Activated T-helper 1 cell treated with anti-CD3 and anti-CD28 coated beads, Interleukin-12 subunit alpha, Interleukin-12 subunit beta, Interleukin-2, Interleukin-4 antibody, amounts not matched to agents 30 ng/mL and 10 ng/mL and 1 ng/mL, durations not matched to agents 14 hours and 24 hours and 36 hours (primary cell): ENCODE measurements around the gene DDRGK1. TPM values are rescaled to one million over a fixed set of nuclear protein-coding genes. Genes with fewer than 3 reads are reported as not detected.
A peak's percentile ranks its signal among the peaks of the same experiment; 100 is the strongest.

Experiments used
- DNase-seq: peaks from one replicate; pipeline ENCODE4 v3.0.0; 2021; ENCODE audit warnings: low spot score
- H3K27ac Mint-ChIP-seq: one replicate; pipeline ENCODE4 v1.8.0; 2021; ENCODE audit warnings: mild to moderate bottlenecking, mixed read lengths
- H3K27me3 Mint-ChIP-seq: one replicate; pipeline ENCODE4 v1.8.0; 2022; ENCODE audit warnings: mild to moderate bottlenecking, moderate library complexity, mixed read lengths; ENCODE audit not compliant: insufficient read depth
- H3K36me3 Mint-ChIP-seq: one replicate; pipeline ENCODE4 v1.8.0; 2021; ENCODE audit warnings: low read depth, mixed read lengths
- H3K4me1 Mint-ChIP-seq: one replicate; pipeline ENCODE4 v1.8.0; 2021; ENCODE audit warnings: low read depth, mixed read lengths
- H3K4me3 Mint-ChIP-seq: one replicate; pipeline ENCODE4 v1.8.0; 2021; ENCODE audit warnings: mild to moderate bottlenecking, moderate library complexity, mixed read lengths
- H3K9me3 Mint-ChIP-seq: one replicate; pipeline ENCODE4 v1.8.0; 2021; ENCODE audit warnings: mixed read lengths
- intact Hi-C: fragments of 100-400 bp; cut with micrococcal nuclease; formaldehyde crosslinking; loops from one replicate; pipeline ENCODE4 v1.15.1; 2024
- total RNA-seq: library from RNA; stranded (reverse); gene quantifications from 2 replicates; pipeline ENCODE4 v1.2.3, GENCODE V29; 2022

Gene DDRGK1
- total RNA-seq, 1 donor from 2014 or later, result 72.3 TPM

GRCh38 chr20:3240776-3241363 lies 36.4 kb upstream of the DDRGK1 start:
- Mint-ChIP-seq H3K9me3 (no peaks in the 10 kb centered on the region), H3K27ac (no peak overlapping the region), H3K27me3 (peaks cover 67% of the 10 kb centered on the region), H3K36me3 (no peaks in the 10 kb centered on the region), H3K4me1 (peaks cover 8% of the 10 kb centered on the region), H3K4me3 (peak overlapping the region; percentile 65)
- DNase-seq, result no peak
- intact Hi-C loops, result no loop called here

- peak overlapping the region; percentile 91 for H3K4me3 Mint-ChIP-seq
- H3K27ac Mint-ChIP-seq, result peak overlapping the region; percentile 74
- no peaks in the 10 kb centered on the region for H3K36me3 Mint-ChIP-seq
- intact Hi-C loops, result loop anchor here (2.0 kb wide), 1 partner anchor 65 kb away; no protein-coding TSS in a partner anchor
- no peak for DNase-seq
- peaks cover 8% of the 10 kb centered on the region for H3K4me1 Mint-ChIP-seq
- no peaks in the 10 kb centered on the region for H3K9me3 Mint-ChIP-seq
- H3K27me3 Mint-ChIP-seq, result peaks cover 67% of the 10 kb centered on the region
Measured at GRCh38 chr20:3239867-3240775, 35.6 kb upstream of the DDRGK1 start.

- Mint-ChIP-seq H3K4me1 (peaks cover 8% of the 10 kb centered on the region), H3K27me3 (peaks cover 60% of the 10 kb centered on the region), H3K4me3 (peak within 1 kb of the TSS; percentile 91), H3K27ac (peak within 1 kb of the TSS; percentile 74), H3K9me3 (no peaks in the 10 kb centered on the region), H3K36me3 (no peaks in the 10 kb centered on the region)
- DNase-seq, result peak; percentile 27
- intact Hi-C loops, result loop anchor here (2.0 kb wide), 1 partner anchor 64 kb away; no protein-coding TSS in a partner anchor
Measured at GRCh38 chr20:3239026-3239866, 34.8 kb upstream of the DDRGK1 start, which contains the start of gene SLC4A11. Gene SLC4A11, minus strand, starts transcription at chr20:3239190. Its CDS starts 53 bp downstream, at chr20:3239137.

- H3K4me1 Mint-ChIP-seq, result peaks cover 8% of the 10 kb centered on the region
- peak; percentile 38 for DNase-seq
- H3K27ac Mint-ChIP-seq, result no peak overlapping the region
- no peaks in the 10 kb centered on the region for H3K36me3 Mint-ChIP-seq
- no peaks in the 10 kb centered on the region for H3K9me3 Mint-ChIP-seq
- peaks cover 54% of the 10 kb centered on the region for H3K27me3 Mint-ChIP-seq
- intact Hi-C loops, result loop anchor here (2.0 kb wide), 1 partner anchor 64 kb away; no protein-coding TSS in a partner anchor
- H3K4me3 Mint-ChIP-seq, result peak overlapping the region; percentile 83
Measured at GRCh38 chr20:3238616-3239025, 34.1 kb upstream of the DDRGK1 start.

GRCh38 chr20:3237958-3238615 lies 33.6 kb upstream of the DDRGK1 start:
- intact Hi-C loops, result loop anchor here (2.0 kb wide), 1 partner anchor 63 kb away; no protein-coding TSS in a partner anchor
- H3K4me1 Mint-ChIP-seq, result peaks cover 8% of the 10 kb centered on the region
- no peaks in the 10 kb centered on the region for H3K36me3 Mint-ChIP-seq
- no peak for DNase-seq
- H3K9me3 Mint-ChIP-seq, result no peaks in the 10 kb centered on the region
- peaks cover 53% of the 10 kb centered on the region for H3K27me3 Mint-ChIP-seq
- peak overlapping the region; percentile 83 for H3K4me3 Mint-ChIP-seq
- H3K27ac Mint-ChIP-seq, result no peak overlapping the region

GRCh38 chr20:3237011-3237957 lies 32.8 kb upstream of the DDRGK1 start:
- intact Hi-C loops, result no loop called here
- Mint-ChIP-seq H3K4me3 (peak overlapping the region; percentile 52), H3K27ac (no peak overlapping the region), H3K4me1 (peaks cover 8% of the 10 kb centered on the region), H3K9me3 (no peaks in the 10 kb centered on the region), H3K36me3 (no peaks in the 10 kb centered on the region), H3K27me3 (peaks cover 48% of the 10 kb centered on the region)
- DNase-seq, result no peak

- Mint-ChIP-seq H3K36me3 (no peaks in the 10 kb centered on the region), H3K27me3 (peaks cover 36% of the 10 kb centered on the region), H3K27ac (no peak overlapping the region), H3K4me1 (peaks cover 8% of the 10 kb centered on the region), H3K9me3 (no peaks in the 10 kb centered on the region), H3K4me3 (no peak overlapping the region)
- intact Hi-C loops, result no loop called here
- DNase-seq, result no peak
Measured at GRCh38 chr20:3235666-3236324, 31.3 kb upstream of the DDRGK1 start.

- intact Hi-C loops, result no loop called here
- Mint-ChIP-seq H3K27ac (no peak overlapping the region), H3K9me3 (no peaks in the 10 kb centered on the region), H3K4me3 (no peak overlapping the region), H3K4me1 (no peaks in the 10 kb centered on the region), H3K27me3 (peaks cover 22% of the 10 kb centered on the region), H3K36me3 (no peaks in the 10 kb centered on the region)
- no peak for DNase-seq
Measured at GRCh38 chr20:3233991-3234498, 29.6 kb upstream of the DDRGK1 start.

GRCh38 chr20:3233131-3233990 lies 28.9 kb upstream of the DDRGK1 start:
- intact Hi-C loops, result no loop called here
- Mint-ChIP-seq H3K4me3 (no peak overlapping the region), H3K36me3 (no peaks in the 10 kb centered on the region), H3K27ac (no peak overlapping the region), H3K27me3 (peaks cover 22% of the 10 kb centered on the region), H3K4me1 (no peaks in the 10 kb centered on the region), H3K9me3 (no peaks in the 10 kb centered on the region)
- no peak for DNase-seq

- H3K9me3 Mint-ChIP-seq, result no peaks in the 10 kb centered on the region
- intact Hi-C loops, result no loop called here
- H3K36me3 Mint-ChIP-seq, result no peaks in the 10 kb centered on the region
- H3K27ac Mint-ChIP-seq, result no peak overlapping the region
- no peak for DNase-seq
- H3K4me1 Mint-ChIP-seq, result no peaks in the 10 kb centered on the region
- no peak overlapping the region for H3K4me3 Mint-ChIP-seq
- peaks cover 11% of the 10 kb centered on the region for H3K27me3 Mint-ChIP-seq
Measured at GRCh38 chr20:3231889-3232588, 27.6 kb upstream of the DDRGK1 start.
